ENCODE results near the gene FUT9. TPM values are rescaled to one million over a fixed set of nuclear protein-coding genes. Genes with fewer than 3 reads are reported as not detected.

The FUT9 gene
- total RNA-seq, 2 experiments from 2014 or later = not detected

DNA sequence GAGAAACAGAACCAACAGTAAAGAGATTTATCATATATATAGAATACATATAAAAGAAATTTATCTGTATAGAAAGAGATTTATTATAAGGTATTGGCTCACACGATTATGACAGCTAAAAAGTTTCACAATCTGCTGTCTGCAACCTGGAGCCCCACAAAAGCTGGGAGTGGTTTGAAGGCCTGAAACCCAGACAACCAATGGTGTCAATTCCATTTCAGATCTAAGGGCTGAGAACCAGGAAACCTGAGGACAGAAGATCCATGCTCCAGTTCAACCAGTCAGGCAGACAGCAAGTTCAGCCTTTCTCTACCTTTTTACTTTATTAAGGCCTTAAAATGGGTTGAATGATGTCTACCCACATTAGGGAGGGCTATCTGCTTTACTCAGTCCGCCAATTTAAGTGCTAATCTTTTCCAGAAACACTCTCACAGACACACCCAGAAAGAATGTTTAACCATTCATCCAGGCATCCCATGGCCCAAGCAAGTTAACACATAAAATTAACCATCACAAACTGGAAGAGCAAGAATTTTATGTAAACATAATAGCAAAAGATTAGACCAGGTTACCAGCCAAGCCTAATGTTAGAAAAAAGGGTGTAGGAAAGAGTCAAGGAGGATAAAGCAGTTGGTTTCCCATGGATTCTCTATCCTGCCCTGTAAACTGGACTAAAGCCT lies 170.9 kb downstream of the FUT9 start:
- Histone ChIP-seq H3K4me1 (ENCODE audit: insufficient read depth, low read length, poor library complexity, severe bottlenecking) (no peaks in the 10 kb centered on the region), H3K4me3 (ENCODE audit: low read depth, low read length, poor library complexity, severe bottlenecking) (no peak overlapping the region), H3K9me3 (ENCODE audit: low read length) (no peaks in the 10 kb centered on the region), H3K9me2 (ENCODE audit: insufficient read depth, low read length) (no peaks in the 10 kb centered on the region), H2AFZ (ENCODE audit: low read length) (no peak overlapping the region), H4K20me1 (ENCODE audit: insufficient read depth, low read length) (no peaks in the 10 kb centered on the region), H3K27ac (ENCODE audit: low read depth, low read length, poor library complexity, severe bottlenecking) (no peak overlapping the region), H3K36me3 (ENCODE audit: insufficient read depth, low read length) (no peaks in the 10 kb centered on the region), H3K79me2 (ENCODE audit: insufficient read depth, low read depth, low read length) (no peaks in the 10 kb centered on the region), H3K4me2 (ENCODE audit: low read length) (no peak overlapping the region)
- CTCF ChIA-PET (ENCODE audit: unreplicated experiment) = no interaction called here
- intact Hi-C loops (cut with micrococcal nuclease; ENCODE audit: unreplicated experiment) = no loop called here
- BruUV-seq (replicated peaks) = no TSS peak
- no peak for DNase-seq (ENCODE audit: low spot score)
- TF ChIP-seq CTCF (conservative IDR thresholded peaks at IDR 0.05; ENCODE audit: low read length) (no peak), EZH2phosphoT487 (IDR thresholded peaks at IDR 0.05; ENCODE audit: borderline replicate concordance, low read depth, low read length) (no peak)
- POLR2A ChIA-PET = no interaction called here

GRCh38 chr6:96194675-96195074 lies 178.9 kb downstream of the FUT9 start:
- TF ChIP-seq EZH2phosphoT487 (IDR thresholded peaks at IDR 0.05; ENCODE audit: borderline replicate concordance, low read depth, low read length) (no peak), CTCF (conservative IDR thresholded peaks at IDR 0.05; ENCODE audit: low read length) (no peak)
- Histone ChIP-seq H3K4me2 (ENCODE audit: low read length) (no peak overlapping the region), H2AFZ (ENCODE audit: low read length) (no peak overlapping the region), H3K9me2 (ENCODE audit: insufficient read depth, low read length) (no peaks in the 10 kb centered on the region), H3K4me3 (ENCODE audit: low read depth, low read length, poor library complexity, severe bottlenecking) (no peak overlapping the region), H3K79me2 (ENCODE audit: insufficient read depth, low read depth, low read length) (no peaks in the 10 kb centered on the region), H3K9me3 (ENCODE audit: low read length) (no peaks in the 10 kb centered on the region), H3K36me3 (ENCODE audit: insufficient read depth, low read length) (no peaks in the 10 kb centered on the region), H4K20me1 (ENCODE audit: insufficient read depth, low read length) (no peaks in the 10 kb centered on the region), H3K27ac (ENCODE audit: low read depth, low read length, poor library complexity, severe bottlenecking) (no peak overlapping the region), H3K4me1 (ENCODE audit: insufficient read depth, low read length, poor library complexity, severe bottlenecking) (no peaks in the 10 kb centered on the region)
- intact Hi-C loops (cut with micrococcal nuclease; ENCODE audit: unreplicated experiment) = no loop called here
- BruUV-seq (replicated peaks) = no TSS peak
- ChIA-PET POLR2A (no interaction called here), CTCF (ENCODE audit: unreplicated experiment) (no interaction called here)
- no peak for DNase-seq (ENCODE audit: low spot score)

- no peak overlapping the region for H3K4me2 ChIP-seq (ENCODE audit: low read length)
- H3K9me2 ChIP-seq (ENCODE audit: insufficient read depth, low read length) = no peaks in the 10 kb centered on the region
- no TSS peak for BruUV-seq (replicated peaks)
- no peaks in the 10 kb centered on the region for H3K4me1 ChIP-seq (ENCODE audit: insufficient read depth, low read length, poor library complexity, severe bottlenecking)
- no peak for DNase-seq (ENCODE audit: low spot score)
- TF ChIP-seq EZH2phosphoT487 (IDR thresholded peaks at IDR 0.05; ENCODE audit: borderline replicate concordance, low read depth, low read length) (no peak), CTCF (conservative IDR thresholded peaks at IDR 0.05; ENCODE audit: low read length) (no peak)
- H3K4me3 ChIP-seq (ENCODE audit: low read depth, low read length, poor library complexity, severe bottlenecking) = no peak overlapping the region
- H3K79me2 ChIP-seq (ENCODE audit: insufficient read depth, low read depth, low read length) = no peaks in the 10 kb centered on the region
- no peak overlapping the region for H3K27ac ChIP-seq (ENCODE audit: low read depth, low read length, poor library complexity, severe bottlenecking)
- intact Hi-C loops (cut with micrococcal nuclease; ENCODE audit: unreplicated experiment) = no loop called here
- no peak overlapping the region for H2AFZ ChIP-seq (ENCODE audit: low read length)
- no peaks in the 10 kb centered on the region for H3K9me3 ChIP-seq (ENCODE audit: low read length)
- POLR2A ChIA-PET = no interaction called here
- CTCF ChIA-PET (ENCODE audit: unreplicated experiment) = no interaction called here
- no peaks in the 10 kb centered on the region for H4K20me1 ChIP-seq (ENCODE audit: insufficient read depth, low read length)
- H3K36me3 ChIP-seq (ENCODE audit: insufficient read depth, low read length) = no peaks in the 10 kb centered on the region
Measured at GRCh38 chr6:96195272-96195671, 179.5 kb downstream of the FUT9 start.
